ENCODE results near the gene RXFP1.

RXFP1 gene

GRCh38 chr4:158678767-158679166 lies 157.1 kb downstream of the RXFP1 start:
- no peak for DNase-seq

DNA sequence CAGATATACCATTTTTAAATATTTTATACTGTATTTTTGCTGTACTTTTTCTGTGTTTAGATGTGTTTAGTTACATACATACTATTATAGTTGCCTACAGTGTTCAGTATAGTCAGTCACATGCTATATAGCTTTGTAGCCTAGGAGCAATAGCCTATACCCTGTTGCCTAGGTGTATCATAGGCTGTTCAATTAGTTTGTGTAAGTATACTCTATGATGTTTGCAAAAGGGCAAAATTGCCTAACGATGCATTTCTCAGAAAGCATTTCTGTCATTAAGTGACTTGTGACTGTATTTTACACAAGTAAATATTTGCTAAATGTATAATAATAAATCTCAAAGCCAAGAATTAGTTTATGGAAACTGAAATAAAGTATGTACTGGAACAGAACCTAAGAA lies 159.9 kb downstream of the RXFP1 start:
- no peak for DNase-seq

GRCh38 chr4:158682066-158682465 lies 160.4 kb downstream of the RXFP1 start:
- no peak for DNase-seq

GRCh38 chr4:158688813-158689212 lies 167.1 kb downstream of the RXFP1 start:
- no peak for DNase-seq
